Kidney glomerular epithelial cell (primary cell): Measurements from ENCODE around the gene ORAI2.
"Not testable (repeated sequence)": the region's sequence is repeated elsewhere in the genome, so short reads cannot be mapped to it uniquely, and the experiment has no call there.

ENCODE experiments used
- DNase-seq: peaks from one replicate; lab custom pipeline; 2025; lab: John Stamatoyannopoulos, UW

Gene ORAI2

GRCh38 chr7:102498321-102498720, 64.9 kb downstream of the ORAI2 start:
- not testable (repeated sequence) for DNase-seq

DNA sequence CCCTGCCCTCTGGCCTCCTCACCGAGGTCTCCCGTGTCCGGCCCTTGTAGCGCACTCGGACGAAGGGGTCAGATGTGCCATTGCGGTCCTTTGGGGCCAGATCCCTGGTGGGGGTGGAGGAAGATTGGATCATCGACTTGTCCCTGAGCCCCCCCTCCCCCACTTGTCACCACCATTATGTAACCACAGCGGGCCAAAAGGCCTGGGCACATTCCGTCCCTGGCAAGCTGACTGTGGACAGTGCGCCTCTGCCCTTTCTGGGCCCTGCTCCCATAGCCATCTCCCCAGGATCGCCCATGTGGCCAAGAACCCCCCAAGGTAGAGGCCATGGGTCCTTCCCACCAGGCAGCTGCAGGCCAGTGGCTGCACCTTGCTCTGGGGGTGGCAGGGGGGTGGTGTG, 69.8 kb downstream of the ORAI2 start:
- DNase-seq = not testable (repeated sequence)

- DNase-seq = not testable (repeated sequence)
These were observed 72.2 kb downstream of the ORAI2 start for GRCh38 chr7:102505298-102506185.
